Measurements from ENCODE around the gene MCMBP.

- TF ChIP-seq CTCF (IDR thresholded peaks at IDR 0.05), result no peak
- no peak for TF ChIP-seq POLR2A (IDR thresholded peaks at IDR 0.05)
These were observed 35.5 kb upstream of the MCMBP start for GRCh38 chr10:119908166-119908565.
